K562 (cell line): Measurements from ENCODE around the gene DMD. TPM values are rescaled to one million over a fixed set of nuclear protein-coding genes. Genes with fewer than 3 reads are reported as not detected.

Experiments used
- ATAC-seq: fragments of 200-7000 bp; cut with Tn5 transposase; 3 replicates; pipeline ENCODE4 v1.9.1; 2020; ENCODE audit warnings: moderate library complexity
- BruUV-seq: library from RNA; stranded (reverse); fragments of 400-500 nt; replicated peaks from 2 replicates; lab custom pipeline; 2021; lab: Mats Ljungman, UMichigan
- CTCF ChIA-PET: fragments of 300-600 bp; formaldehyde crosslinking; extraction: SDS; loops from one replicate; lab custom pipeline; 2021; ENCODE audit warnings: low intra/inter-chr PET ratio; lab: Yijun Ruan, JAX
- POLR2A ChIA-PET: fragments of 300-600, 350-650 bp; sonication (Branson Sonifier 250); formaldehyde crosslinking; extraction: SDS; loops from one replicate; lab custom pipeline; 2021; ENCODE audit warnings: antibody characterized with exemption, inconsistent platforms; lab: Yijun Ruan, JAX
- DNase-seq, 4 experiments: peaks; one replicate each; pipeline versions ENCODE4 v3.0.0 to v3.0.0-alpha.2; 2011 to 2018; ENCODE audit warnings: low spot score in 3 of 4, mixed read lengths in 3 of 4; ENCODE audit errors: extremely low read depth in 1 of 4
- FAIRE-seq: peaks from 2 replicates; lab custom pipeline; 2011; peaks lifted over from hg19 to GRCh38; lab: Jason Lieb, UNC
- H2AFZ ChIP-seq: 2 replicates; pipeline ENCODE4 v1.6.0; 2011; ENCODE audit warnings: low read depth, low read length, control low read depth, inconsistent platforms
- H3K27ac ChIP-seq: fragments of 200-600 bp; 3 replicates; pipeline ENCODE4 v1.8.0; 2011; ENCODE audit warnings: low read depth, mild to moderate bottlenecking, control low read depth, inconsistent platforms, low read length, moderate library complexity, mixed read lengths; ENCODE audit errors: extremely low read depth
- H3K27me3 ChIP-seq, 2 experiments: fragments of 300-600 bp in 1 of 2; 2 replicates in 1 of 2; 3 replicates in 1 of 2; pipeline versions ENCODE4 v1.6.0 to v1.8.0; 2011; ENCODE audit warnings: inconsistent platforms in 2 of 2, low read length in 2 of 2, mild to moderate bottlenecking in 1 of 2, mixed read lengths in 1 of 2, moderate library complexity in 1 of 2; ENCODE audit not compliant: control insufficient read depth in 2 of 2, insufficient read depth in 2 of 2
- H3K36me3 ChIP-seq: fragments of 300-600 bp; 3 replicates; pipeline ENCODE4 v1.8.0; 2011; ENCODE audit warnings: mild to moderate bottlenecking, low read length, inconsistent platforms; ENCODE audit not compliant: control insufficient read depth, insufficient read depth
- H3K4me1 ChIP-seq, 2 experiments: fragments of 200-600 bp in 1 of 2; replicated peaks in 1 of 2; 2 replicates in 1 of 2; 3 replicates in 1 of 2; pipeline versions ENCODE4 v1.5.1 to v1.8.0; 2011; ENCODE audit warnings: inconsistent platforms in 2 of 2, low read length in 2 of 2, mild to moderate bottlenecking in 1 of 2, mixed read lengths in 1 of 2, moderate library complexity in 1 of 2; ENCODE audit not compliant: control insufficient read depth in 2 of 2, insufficient read depth in 2 of 2
- H3K4me2 ChIP-seq: 2 replicates; pipeline ENCODE4 v1.6.1; 2011; ENCODE audit warnings: low read length, control low read depth, inconsistent platforms, mixed read lengths; ENCODE audit not compliant: insufficient read depth
- H3K4me3 ChIP-seq: fragments of 200-600 bp; sonication (generic), shearing (Covaris generic); 2 replicates; pipeline ENCODE4 v1.5.1; 2016; ENCODE audit warnings: control low read depth, inconsistent platforms
- H3K79me2 ChIP-seq: fragments of 200-600 bp; 3 replicates; pipeline ENCODE4 v1.8.0; 2011; ENCODE audit warnings: low read length, inconsistent platforms; ENCODE audit not compliant: control insufficient read depth, insufficient read depth
- H3K9ac ChIP-seq, 2 experiments: 2 replicates each; pipeline versions ENCODE4 v1.6.0 to v1.6.1; 2011; ENCODE audit warnings: low read depth in 2 of 2, low read length in 2 of 2, control low read depth in 1 of 2, inconsistent platforms in 1 of 2, mild to moderate bottlenecking in 1 of 2, mixed read lengths in 1 of 2; ENCODE audit not compliant: insufficient read depth in 1 of 2
- H3K9me1 ChIP-seq: one replicate; pipeline ENCODE4 v1.6.0; 2011; ENCODE audit warnings: inconsistent platforms, mild to moderate bottlenecking, low read length, moderate library complexity; ENCODE audit not compliant: control insufficient read depth, insufficient read depth
- H3K9me3 ChIP-seq: replicated peaks from 2 replicates; pipeline ENCODE4 v1.5.1; 2011; ENCODE audit warnings: low read depth, low read length, inconsistent platforms; ENCODE audit not compliant: control insufficient read depth, insufficient read depth
- H4K20me1 ChIP-seq: replicated peaks from 2 replicates; pipeline ENCODE4 v1.6.1; 2011; ENCODE audit warnings: low read length, inconsistent platforms, mixed read lengths; ENCODE audit not compliant: control insufficient read depth, insufficient read depth
- CHD4 ChIP-seq: fragments of 200-600 bp; sonication (generic); IDR thresholded peaks from 3 replicates; pipeline ENCODE4 v1.6.1; 2012; ENCODE audit warnings: low read depth, mild to moderate bottlenecking, mixed read lengths, low read length, inconsistent platforms; ENCODE audit not compliant: insufficient read depth, insufficient replicate concordance, poor library complexity, severe bottlenecking
- NCOA1 ChIP-seq: fragments of 450-650 bp; IDR thresholded peaks from 2 replicates; pipeline ENCODE4 v1.6.1; 2016; ENCODE audit warnings: low read depth
- NFE2 ChIP-seq: IDR thresholded peaks from 2 replicates; pipeline ENCODE4 v1.6.1; 2014; ENCODE audit warnings: antibody characterized with exemption, low read depth
- PTBP1 ChIP-seq: fragments of 200-400 bp; formaldehyde crosslinking; IDR thresholded peaks from 2 replicates; pipeline ENCODE4 v1.6.1; 2017; ENCODE audit warnings: low read depth, low read length
- ZNF324 ChIP-seq: fragments of 250-450 bp; sonication (Bioruptor Pico); IDR thresholded peaks from 2 replicates; pipeline ENCODE4 v1.4.0; 2020; ENCODE audit warnings: mild to moderate bottlenecking
- WGBS: fragments of 100-300 bp; shearing (Covaris generic); methylation state at CpG from one replicate; pipeline ENCODE4 v1.1.6; 2016; ENCODE audit warnings: low coverage, mixed read lengths; ENCODE audit not compliant: insufficient coverage; ENCODE audit errors: missing lambda C conversion rate; 5-methylcytosine and 5-hydroxymethylcytosine counted together
- in situ Hi-C: fragments of 300-500 bp; cut with MboI; formaldehyde crosslinking; loops from 4 replicates; pipeline ENCODE4 v1.15.0; 2018; ENCODE audit warnings: inconsistent platforms, mixed read lengths
- intact Hi-C: fragments of 100-400 bp; cut with micrococcal nuclease; formaldehyde crosslinking; loops from 2 replicates; pipeline ENCODE4 v1.14.2; 2022
- polyA plus RNA-seq, 8 experiments: library from polyadenylated mRNA; depleted of rRNA in 4 of 8; stranded (reverse) in 5 of 8; unstranded in 3 of 8; fragments of >200 nt; fragmentation: Nextera tagmentation in 2 of 8; fragmentation: Illumina TruSeq in 1 of 8; extraction: Ambion mirVana in 2 of 8; extraction: Trizol in 1 of 8; gene quantifications; 2 replicates each; pipeline versions ENCODE4 v1.2.1 to v1.2.3, GENCODE V29; 2011 to 2014; ENCODE audit warnings: inconsistent platforms in 1 of 8, missing spikeins in 1 of 8
- total RNA-seq, 7 experiments: library from RNA; depleted of rRNA in 6 of 7; stranded (reverse); fragments of >200 nt in 6 of 7; fragmentation: Illumina TruSeq in 2 of 7; extraction: Trizol in 2 of 7; gene quantifications; 2 replicates each; pipeline versions ENCODE4 v1.2.1 to v1.2.3, GENCODE V29; 2011 to 2021; ENCODE audit warnings: low replicate concordance in 1 of 7
- TF ChIP-seq, protein P1 (sequence below): fragments of 200-400 bp; formaldehyde crosslinking; IDR thresholded peaks from 2 replicates; pipeline ENCODE4 v1.6.1; 2017; ENCODE audit warnings: mild to moderate bottlenecking, low read depth, low read length, moderate library complexity
- TF ChIP-seq, protein P2 (sequence below): fragments of 250-450 bp; sonication (Bioruptor Pico); IDR thresholded peaks from 2 replicates; pipeline ENCODE4 v1.8.0; 2022; ENCODE audit warnings: inconsistent platforms, mild to moderate bottlenecking, moderate library complexity, borderline replicate concordance
- TF ChIP-seq, protein P3 (sequence below): sonication (generic); formaldehyde crosslinking; IDR thresholded peaks from 2 replicates; pipeline ENCODE4 v1.8.0; 2022; ENCODE audit warnings: missing genetic modification reagents, mild to moderate bottlenecking, moderate library complexity, borderline replicate concordance

Gene DMD
- total and polyA plus RNA-seq, 9 of the 15 experiments (the other 6 are each of a cell fraction or from before 2014, with no cell fraction given), result 3.8 to 20.4 (median 11.4) TPM

DNA sequence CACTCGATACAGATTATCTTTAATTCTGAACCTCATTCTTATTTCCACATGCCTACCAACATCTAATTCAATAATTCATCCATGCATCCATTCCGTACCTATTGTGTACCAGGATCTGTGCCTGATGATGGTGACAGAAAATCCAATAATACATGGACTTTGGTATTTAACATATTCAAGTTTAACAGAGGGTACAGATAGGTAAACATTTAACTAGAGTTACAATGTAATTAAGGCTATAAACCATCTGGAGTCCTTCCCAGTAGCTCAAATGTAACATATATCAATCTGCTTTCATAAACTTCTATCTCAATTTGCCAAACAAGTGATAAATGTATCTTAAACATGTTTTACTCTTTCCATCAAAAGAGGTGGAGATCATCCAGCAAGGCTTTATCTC lies 1578.0 kb downstream of the DMD start (continued):
- TF ChIP-seq, protein P1, sequence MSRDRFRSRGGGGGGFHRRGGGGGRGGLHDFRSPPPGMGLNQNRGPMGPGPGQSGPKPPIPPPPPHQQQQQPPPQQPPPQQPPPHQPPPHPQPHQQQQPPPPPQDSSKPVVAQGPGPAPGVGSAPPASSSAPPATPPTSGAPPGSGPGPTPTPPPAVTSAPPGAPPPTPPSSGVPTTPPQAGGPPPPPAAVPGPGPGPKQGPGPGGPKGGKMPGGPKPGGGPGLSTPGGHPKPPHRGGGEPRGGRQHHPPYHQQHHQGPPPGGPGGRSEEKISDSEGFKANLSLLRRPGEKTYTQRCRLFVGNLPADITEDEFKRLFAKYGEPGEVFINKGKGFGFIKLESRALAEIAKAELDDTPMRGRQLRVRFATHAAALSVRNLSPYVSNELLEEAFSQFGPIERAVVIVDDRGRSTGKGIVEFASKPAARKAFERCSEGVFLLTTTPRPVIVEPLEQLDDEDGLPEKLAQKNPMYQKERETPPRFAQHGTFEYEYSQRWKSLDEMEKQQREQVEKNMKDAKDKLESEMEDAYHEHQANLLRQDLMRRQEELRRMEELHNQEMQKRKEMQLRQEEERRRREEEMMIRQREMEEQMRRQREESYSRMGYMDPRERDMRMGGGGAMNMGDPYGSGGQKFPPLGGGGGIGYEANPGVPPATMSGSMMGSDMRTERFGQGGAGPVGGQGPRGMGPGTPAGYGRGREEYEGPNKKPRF, result no peak
- TF ChIP-seq, all 486 proteins: peak for 0

DNA sequence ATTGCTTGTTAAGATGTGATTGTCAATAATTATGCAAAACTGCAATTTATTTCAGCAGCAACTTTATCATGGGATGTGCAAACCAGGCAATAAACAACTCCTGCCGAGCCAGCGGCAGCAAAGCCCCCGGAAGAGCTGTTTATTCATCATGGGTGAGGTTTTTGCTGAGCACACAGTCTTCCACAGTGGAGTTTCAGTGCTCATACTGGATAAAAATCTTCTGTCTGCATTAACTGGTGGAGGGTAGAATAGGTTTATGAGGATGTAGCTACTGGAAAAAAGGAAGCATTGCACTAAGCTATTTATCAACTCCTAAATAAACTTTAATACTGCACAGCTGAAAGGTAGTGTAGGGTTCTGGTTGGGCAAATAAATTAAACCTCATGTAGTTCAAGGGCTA lies 1582.2 kb downstream of the DMD start:
- ChIA-PET CTCF (no interaction called here), POLR2A (interaction anchor here (0.6 kb wide), 1 partner anchor 51 kb away, joined by 3 read pairs; no protein-coding TSS in a partner anchor)
- Histone ChIP-seq H3K79me2 (no peaks in the 10 kb centered on the region), H2AFZ (no peak overlapping the region), H3K9ac (no peak overlapping the region), H3K4me2 (no peak overlapping the region), H3K27me3 (no peaks in the 10 kb centered on the region), H3K27ac (no peak overlapping the region), H3K36me3 (no peaks in the 10 kb centered on the region), H3K4me1 (no peaks in the 10 kb centered on the region), H3K4me3 (no peak overlapping the region), H4K20me1 (no peaks in the 10 kb centered on the region), H3K9me1 (no peaks in the 10 kb centered on the region), H3K9me3 (no peaks in the 10 kb centered on the region)
- DNase-seq (no peak), ATAC-seq (no peak), FAIRE-seq (no peak)
- no TSS peak for BruUV-seq
- intact Hi-C loops (no loop called here), in situ Hi-C loops (no loop called here)
- TF ChIP-seq, protein P2, sequence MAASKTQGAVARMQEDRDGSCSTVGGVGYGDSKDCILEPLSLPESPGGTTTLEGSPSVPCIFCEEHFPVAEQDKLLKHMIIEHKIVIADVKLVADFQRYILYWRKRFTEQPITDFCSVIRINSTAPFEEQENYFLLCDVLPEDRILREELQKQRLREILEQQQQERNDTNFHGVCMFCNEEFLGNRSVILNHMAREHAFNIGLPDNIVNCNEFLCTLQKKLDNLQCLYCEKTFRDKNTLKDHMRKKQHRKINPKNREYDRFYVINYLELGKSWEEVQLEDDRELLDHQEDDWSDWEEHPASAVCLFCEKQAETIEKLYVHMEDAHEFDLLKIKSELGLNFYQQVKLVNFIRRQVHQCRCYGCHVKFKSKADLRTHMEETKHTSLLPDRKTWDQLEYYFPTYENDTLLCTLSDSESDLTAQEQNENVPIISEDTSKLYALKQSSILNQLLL, result no peak
- TF ChIP-seq ZNF324 (CRISPR knock-in tag) (no peak), NCOA1 (no peak), PTBP1 (no peak), NFE2 (no peak), CHD4 (no peak)
- TF ChIP-seq, protein P3, sequence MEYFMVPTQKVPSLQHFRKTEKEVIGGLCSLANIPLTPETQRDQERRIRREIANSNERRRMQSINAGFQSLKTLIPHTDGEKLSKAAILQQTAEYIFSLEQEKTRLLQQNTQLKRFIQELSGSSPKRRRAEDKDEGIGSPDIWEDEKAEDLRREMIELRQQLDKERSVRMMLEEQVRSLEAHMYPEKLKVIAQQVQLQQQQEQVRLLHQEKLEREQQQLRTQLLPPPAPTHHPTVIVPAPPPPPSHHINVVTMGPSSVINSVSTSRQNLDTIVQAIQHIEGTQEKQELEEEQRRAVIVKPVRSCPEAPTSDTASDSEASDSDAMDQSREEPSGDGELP, result no peak
- WGBS, result 58% methylated on average over 3 of the region's 3 CpGs
